GM21423 (cell line): Measurements from ENCODE around the gene TDRD9.

Source experiments
- ATAC-seq: cut with Tn5 transposase; IDR thresholded peaks from one replicate; pipeline ENCODE4 v1.9.1; 2021; ENCODE audit warnings: mild to moderate bottlenecking, moderate library complexity; ENCODE audit not compliant: unreplicated experiment

TDRD9 gene

DNA sequence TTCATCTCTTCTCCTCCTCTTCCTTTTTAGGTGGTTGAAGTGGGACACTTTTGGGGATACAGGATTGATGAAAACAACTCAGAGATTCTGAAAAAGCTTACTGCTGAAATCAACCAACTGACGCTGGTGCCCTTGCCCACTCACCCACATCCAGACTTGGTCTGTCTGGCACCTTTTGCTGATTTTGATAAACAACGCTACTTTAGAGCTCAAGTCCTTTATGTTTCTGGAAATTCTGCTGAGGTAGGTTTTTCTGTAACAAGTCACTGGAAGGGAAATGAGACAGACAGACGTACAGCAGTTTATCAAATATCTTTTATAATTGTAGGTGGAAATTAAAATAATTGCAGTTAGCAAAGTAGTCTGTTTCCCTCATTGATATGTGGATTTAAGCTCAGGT, 97.3 kb downstream of the TDRD9 start:
- ATAC-seq = no peak

DNA sequence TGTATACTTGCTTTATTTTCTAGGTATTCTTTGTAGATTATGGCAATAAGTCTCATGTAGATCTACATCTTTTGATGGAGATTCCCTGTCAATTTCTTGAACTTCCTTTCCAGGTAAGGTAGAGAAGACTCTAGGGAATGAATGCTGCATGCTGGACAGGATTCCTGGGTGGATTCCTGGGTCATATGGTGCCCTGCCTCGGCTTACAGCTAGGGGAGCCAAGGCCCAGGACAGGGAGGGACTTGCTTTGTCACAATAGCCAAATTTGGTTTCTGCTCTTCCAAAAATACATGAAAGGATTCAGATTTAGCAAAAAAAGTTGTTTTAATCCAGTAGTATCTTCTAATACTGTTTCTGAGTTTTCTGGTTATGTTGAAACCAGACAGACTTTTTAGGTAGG, 97.8 kb downstream of the TDRD9 start:
- no peak for ATAC-seq

DNA sequence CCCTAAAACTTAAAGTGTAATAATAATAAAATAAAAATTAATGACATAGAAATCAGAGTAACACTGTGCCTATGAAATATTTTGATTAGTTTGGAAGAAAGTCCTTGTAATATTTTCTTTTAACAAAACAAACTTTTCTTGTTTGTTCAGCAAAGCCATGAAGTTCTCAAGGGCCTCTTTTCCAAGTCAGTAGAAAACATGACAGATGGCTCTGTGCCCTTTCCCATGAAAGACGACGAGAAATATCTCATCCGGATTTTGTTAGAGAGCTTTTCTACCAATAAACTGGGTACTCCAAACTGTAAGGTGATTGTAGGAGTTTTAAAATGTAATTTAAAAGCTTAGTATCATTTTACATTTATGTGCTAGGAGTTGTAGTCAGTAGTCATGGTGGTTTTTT, 102.7 kb downstream of the TDRD9 start:
- ATAC-seq = no peak

DNA sequence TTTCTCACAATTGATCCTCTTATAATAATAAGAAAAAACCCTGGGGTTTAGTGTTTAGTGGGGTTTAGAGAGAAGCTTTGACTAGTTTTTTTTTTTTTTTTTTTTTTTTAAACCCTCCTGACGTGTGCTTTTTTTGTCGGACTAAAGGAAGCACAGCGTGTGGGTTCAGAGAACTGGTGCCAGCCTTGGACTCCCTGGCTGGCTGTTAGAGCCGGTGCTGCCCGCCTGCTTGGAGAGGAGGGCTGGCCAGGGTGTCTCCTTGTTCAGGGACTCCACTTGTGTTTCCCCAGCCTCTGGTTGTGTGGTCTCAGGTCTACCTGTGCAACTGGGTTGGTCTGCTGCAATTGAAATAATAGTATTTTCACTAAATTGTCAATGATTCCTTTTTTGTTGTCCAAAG, 103.1 kb downstream of the TDRD9 start:
- ATAC-seq = no peak

- ATAC-seq = no peak
Measured at GRCh38 chr14:104034976-104035699, 106.9 kb downstream of the TDRD9 start.

DNA sequence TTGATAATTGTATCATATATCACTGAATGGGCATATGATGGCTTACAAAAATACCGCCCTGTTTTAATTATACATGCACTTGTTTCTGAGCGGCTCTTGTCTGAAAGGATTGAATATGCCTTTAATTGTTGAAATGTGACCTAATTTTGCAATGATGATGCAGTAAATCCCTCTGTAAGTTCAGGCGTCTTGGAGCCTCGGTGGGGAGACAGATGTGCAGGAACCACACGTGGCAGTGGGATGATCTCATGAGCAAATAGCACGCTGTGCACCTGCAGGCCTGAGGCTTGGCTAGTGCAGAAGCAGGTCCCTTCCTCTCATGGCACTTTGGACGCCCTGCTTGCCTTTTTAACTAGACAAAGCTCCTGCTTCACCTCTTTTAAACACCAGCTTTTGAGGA, 108.0 kb downstream of the TDRD9 start:
- no peak for ATAC-seq

- no peak for ATAC-seq
Measured at GRCh38 chr14:104037074-104037473, 108.8 kb downstream of the TDRD9 start.

DNA sequence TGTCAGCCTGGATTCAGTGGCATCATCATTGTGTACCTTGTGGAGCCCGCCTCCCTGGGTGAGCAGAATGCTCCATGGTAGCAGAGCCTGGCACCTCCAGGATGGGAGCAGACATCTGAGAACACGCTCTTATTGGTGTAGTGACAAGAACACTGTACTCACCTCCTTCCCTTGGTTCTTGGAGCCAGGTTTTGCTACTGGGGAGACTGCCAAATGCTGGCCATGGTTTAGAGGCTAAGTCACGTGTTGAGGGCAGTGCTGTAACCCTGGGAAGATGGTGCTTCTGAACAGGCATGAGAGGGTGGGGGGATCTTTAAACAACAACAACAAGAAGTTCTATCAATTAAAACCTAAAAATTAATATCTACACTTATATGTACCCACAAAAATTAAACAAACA, 109.6 kb downstream of the TDRD9 start:
- no peak for ATAC-seq

DNA sequence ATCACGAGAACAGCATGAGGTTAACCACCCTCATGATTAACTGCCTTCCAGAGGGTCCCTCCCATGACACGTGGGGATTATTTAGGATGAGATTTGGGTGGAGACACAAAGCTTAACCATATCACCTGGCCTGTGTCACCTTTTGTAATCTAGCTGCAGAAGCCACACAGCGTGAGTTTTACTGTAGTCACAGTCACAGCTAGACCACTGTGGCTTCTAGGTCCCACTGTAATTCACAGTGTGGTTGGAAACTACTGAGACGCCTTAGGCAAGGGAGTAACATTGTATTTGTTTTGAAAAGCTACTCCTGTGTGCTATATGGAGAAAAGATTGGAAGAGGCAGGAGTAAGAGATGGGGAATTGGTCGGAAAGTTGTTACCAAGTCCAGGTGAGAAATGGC, 111.0 kb downstream of the TDRD9 start:
- ATAC-seq = no peak

DNA sequence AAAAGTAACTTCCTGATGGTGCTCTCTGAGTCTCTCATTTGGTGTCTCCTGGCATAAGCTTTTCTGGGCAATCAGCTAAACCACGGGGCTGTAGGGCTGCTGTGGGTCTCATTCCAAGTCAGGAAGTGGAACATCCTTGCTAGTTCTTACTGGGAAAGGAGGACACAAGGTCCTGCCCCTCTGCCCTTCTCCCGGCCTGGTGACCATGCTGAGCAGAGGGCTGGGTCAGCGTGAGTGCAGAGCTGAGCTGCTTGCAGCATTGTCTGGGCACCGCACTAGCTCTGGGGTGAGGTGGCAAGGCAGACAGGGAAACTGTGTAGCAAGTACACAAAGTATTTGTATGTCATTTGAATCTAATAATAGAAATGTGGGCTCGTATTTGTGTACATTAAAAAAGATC, 112.3 kb downstream of the TDRD9 start:
- ATAC-seq = no peak

GRCh38 chr14:104041430-104042104, 113.3 kb downstream of the TDRD9 start:
- ATAC-seq = no peak

DNA sequence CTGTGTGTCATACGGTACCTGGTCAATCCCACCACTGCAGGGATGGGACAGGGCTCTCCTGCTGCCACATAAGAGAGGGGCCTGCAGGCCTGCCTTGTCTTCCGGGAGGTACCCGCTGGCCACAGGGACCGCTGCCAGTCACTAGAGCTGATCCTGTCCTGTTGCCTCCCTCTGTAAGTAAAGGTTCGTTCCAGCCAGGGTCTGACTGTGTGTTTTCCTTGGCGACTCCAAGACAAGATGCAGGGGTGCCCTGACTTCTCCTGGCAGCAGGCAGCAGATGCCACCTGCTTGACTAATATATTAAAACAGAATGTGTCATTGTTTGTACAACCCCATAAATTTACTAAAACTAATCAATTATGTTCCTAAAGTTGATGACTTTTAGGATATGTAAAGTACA, 115.8 kb downstream of the TDRD9 start:
- ATAC-seq = no peak

DNA sequence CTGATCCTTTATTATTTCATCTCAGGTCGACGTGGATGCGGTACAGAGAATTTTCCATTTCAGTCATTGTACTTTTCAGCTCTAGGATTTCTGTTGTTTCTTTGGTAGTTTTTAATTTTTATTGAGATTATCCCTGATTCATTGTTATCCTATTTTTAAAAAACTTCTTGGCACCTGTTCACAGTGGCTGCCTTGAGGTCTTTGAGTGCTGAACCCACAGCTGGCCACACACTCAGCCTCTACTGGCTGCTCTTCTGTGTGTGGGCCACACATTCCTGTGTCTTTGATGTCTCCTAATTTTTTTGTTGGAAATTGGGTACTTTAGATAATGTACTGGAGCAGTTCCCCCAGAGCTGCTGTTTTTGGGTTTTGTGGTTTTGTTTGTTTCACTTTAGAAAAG, 119.5 kb downstream of the TDRD9 start:
- no peak for ATAC-seq

- no peak for ATAC-seq
Measured at GRCh38 chr14:104048758-104049507, 120.7 kb downstream of the TDRD9 start.

- no peak for ATAC-seq
Measured at GRCh38 chr14:104049576-104050240, 121.5 kb downstream of the TDRD9 start.

DNA sequence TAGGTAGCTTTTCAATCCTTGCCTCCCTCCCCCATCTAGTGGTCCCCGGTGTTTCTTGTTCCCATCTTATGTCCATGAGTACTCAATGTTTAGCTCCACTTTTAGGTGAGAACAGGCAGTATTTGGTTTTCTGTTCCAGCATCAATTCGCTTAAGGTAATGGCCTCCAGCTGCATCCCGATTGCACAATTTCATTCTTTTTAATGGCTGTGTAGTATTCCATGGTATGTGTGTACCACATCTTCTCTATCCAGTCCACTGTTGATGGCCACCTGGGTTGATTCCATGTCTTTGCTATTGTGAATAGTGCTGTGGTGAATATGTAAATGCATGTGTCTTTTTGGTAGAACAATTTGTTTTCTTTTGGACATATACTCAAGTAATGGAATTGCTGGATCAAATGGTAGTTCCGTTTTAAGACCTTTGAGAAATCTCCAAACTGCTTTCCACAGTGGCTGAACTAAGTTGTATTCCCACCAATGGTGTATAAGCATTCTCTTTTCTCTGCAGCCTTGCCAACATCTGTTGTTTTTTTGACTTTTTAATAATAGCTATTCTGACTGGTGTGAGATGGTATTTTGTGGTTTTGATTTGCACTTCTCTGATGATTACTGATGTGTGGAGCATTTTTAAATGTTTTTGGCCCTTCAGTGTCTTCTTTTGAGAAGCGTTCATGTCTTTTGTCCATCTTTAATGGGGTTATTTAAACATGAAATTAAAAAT, 123.0 kb downstream of the TDRD9 start:
- no peak for ATAC-seq

GRCh38 chr14:104054222-104054905, 126.1 kb downstream of the TDRD9 start:
- no peak for ATAC-seq

GRCh38 chr14:104062281-104062680, 134.0 kb downstream of the TDRD9 start:
- no peak for ATAC-seq

DNA sequence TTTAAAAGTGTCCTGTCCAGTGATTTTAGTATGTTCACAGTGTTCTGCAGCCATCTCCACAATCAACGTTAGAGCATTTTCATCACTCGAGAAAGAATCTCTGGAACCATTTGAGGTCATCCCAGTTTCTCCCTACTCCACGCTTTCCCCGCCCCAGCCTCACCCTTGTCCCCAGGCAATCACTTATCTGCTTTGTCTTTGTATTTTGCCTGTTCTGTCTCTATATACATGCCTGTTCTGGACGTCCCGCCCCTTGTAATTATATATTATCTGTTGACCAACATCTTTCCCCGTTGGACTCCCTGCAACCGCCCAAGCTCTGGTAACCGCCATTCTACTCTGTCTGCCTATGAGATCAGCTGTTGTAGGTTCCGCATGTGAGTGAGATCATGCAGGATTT, 135.7 kb downstream of the TDRD9 start:
- ATAC-seq = no peak

DNA sequence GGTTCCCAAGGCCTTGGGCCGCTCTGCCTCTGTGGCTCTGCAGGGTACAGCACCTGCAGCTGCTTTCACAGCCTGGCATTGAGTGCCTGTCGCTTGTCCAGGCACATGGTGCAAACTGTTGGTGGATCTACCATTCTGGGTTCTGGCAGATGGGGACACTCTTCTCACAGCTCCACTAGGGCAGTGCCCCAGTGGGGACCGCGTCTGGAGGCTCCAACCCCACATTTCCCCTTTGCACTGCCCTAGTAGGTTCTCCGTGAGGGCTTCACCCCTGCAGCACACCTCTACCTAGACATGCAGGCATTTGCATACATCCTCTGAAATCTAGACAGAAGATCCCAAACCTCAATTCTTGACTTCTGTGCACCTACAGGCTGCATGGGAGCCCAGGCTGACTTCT, 138.0 kb downstream of the TDRD9 start:
- no peak for ATAC-seq
